ENCODE results near the gene BOC. TPM values are rescaled to one million over a fixed set of nuclear protein-coding genes. Genes with fewer than 3 reads are reported as not detected.

Gene BOC
- total and polyA plus RNA-seq, 12 donors = 2.1 to 13.9 (median 4.9) TPM

DNA sequence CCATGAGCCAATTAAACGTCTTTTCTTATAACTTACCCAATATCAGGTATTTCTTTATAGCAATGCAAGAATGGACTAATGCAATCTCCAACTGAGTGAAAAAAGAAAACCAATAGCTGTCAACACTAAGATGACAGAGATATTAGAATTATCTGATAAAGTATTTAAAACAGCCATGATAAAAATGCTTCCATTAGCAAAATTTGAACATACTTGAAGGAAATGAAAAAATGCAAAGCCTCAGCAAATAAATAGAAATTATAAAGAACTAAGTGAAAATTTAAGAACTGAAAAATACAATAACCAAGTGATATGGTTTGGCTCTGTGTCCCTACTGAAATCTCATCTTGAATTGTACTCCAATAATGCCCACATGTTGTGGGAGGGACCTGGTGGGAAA, 99.6 kb downstream of the BOC start:
- TF ChIP-seq, protein P1, sequence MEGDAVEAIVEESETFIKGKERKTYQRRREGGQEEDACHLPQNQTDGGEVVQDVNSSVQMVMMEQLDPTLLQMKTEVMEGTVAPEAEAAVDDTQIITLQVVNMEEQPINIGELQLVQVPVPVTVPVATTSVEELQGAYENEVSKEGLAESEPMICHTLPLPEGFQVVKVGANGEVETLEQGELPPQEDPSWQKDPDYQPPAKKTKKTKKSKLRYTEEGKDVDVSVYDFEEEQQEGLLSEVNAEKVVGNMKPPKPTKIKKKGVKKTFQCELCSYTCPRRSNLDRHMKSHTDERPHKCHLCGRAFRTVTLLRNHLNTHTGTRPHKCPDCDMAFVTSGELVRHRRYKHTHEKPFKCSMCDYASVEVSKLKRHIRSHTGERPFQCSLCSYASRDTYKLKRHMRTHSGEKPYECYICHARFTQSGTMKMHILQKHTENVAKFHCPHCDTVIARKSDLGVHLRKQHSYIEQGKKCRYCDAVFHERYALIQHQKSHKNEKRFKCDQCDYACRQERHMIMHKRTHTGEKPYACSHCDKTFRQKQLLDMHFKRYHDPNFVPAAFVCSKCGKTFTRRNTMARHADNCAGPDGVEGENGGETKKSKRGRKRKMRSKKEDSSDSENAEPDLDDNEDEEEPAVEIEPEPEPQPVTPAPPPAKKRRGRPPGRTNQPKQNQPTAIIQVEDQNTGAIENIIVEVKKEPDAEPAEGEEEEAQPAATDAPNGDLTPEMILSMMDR (IDR thresholded peaks at IDR 0.05) = no peak
- no peak for DNase-seq
- ATAC-seq = no peak
- Histone ChIP-seq H3K9me3 (peaks cover 0 to 25% (median 12%) of the 10 kb centered on the region in 11 donors), H3K27ac (no peak overlapping the region), H3K4me1 (no peaks in the 10 kb centered on the region), H3K36me3 (peaks cover 0 to 45% (median 0%) of the 10 kb centered on the region in 9 donors), H3K27me3 (no peaks in the 10 kb centered on the region), H3K4me3 (no peak overlapping the region)
- WGBS, 2 donors = 94 to 95% methylated on average over 1 of the region's 1 CpG
- intact Hi-C loops (cut with DNase I) = no loop called here

- no peak for DNase-seq
- TF ChIP-seq, protein P1 (IDR thresholded peaks at IDR 0.05) = no peak
- peaks cover 0 to 26% (median 12%) of the 10 kb centered on the region in 11 donors for H3K9me3 ChIP-seq
- no peak for ATAC-seq
- no peaks in the 10 kb centered on the region for H3K27me3 ChIP-seq
- WGBS, 2 donors = 89 to 95% methylated on average over 3 of the region's 3 CpGs
- intact Hi-C loops (cut with DNase I) = no loop called here
- no peak overlapping the region for H3K4me3 ChIP-seq
- no peak overlapping the region for H3K27ac ChIP-seq
- H3K36me3 ChIP-seq = peaks cover 0 to 44% (median 2%) of the 10 kb centered on the region in 9 donors
- no peaks in the 10 kb centered on the region for H3K4me1 ChIP-seq
Measured at GRCh38 chr3:113312416-113312815, 101.1 kb downstream of the BOC start.

DNA sequence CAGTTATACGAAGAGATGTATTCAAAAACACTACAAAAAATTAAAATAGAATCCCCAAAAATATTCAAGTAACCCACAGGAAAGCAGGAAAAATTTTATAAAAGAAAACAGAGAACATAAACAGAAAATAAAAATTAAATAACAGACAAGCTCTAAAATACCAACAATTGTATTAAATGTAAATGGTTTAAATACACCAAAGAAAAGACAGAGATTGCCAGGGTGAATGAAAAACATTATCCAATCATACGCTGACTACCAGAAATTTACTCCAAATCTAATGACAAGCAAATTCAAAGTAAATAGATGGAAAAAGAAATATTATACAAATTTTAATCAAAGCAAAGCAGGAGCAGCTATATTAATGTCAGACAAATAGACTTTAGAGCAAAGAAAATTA, 103.6 kb downstream of the BOC start:
- H3K4me3 ChIP-seq = no peak overlapping the region
- H3K4me1 ChIP-seq = no peaks in the 10 kb centered on the region
- intact Hi-C loops (cut with DNase I) = no loop called here
- no peak overlapping the region for H3K27ac ChIP-seq
- DNase-seq (no peak), ATAC-seq (no peak)
- no peaks in the 10 kb centered on the region for H3K27me3 ChIP-seq
- WGBS, 2 donors = 97 to 99% methylated on average over 2 of the region's 2 CpGs
- peaks cover 0 to 26% (median 12%) of the 10 kb centered on the region in 11 donors for H3K9me3 ChIP-seq
- TF ChIP-seq, protein P1 (IDR thresholded peaks at IDR 0.05) = no peak
- peaks cover 0 to 32% (median 4%) of the 10 kb centered on the region in 9 donors for H3K36me3 ChIP-seq

- Histone ChIP-seq H3K4me1 (peaks cover 0 to 5% (median 0%) of the 10 kb centered on the region in 9 donors), H3K36me3 (peaks cover 0 to 14% (median 0%) of the 10 kb centered on the region in 9 donors), H3K9me3 (peaks cover 0 to 6% (median 0%) of the 10 kb centered on the region in 11 donors), H3K27me3 (no peaks in the 10 kb centered on the region), H3K27ac (no peak overlapping the region), H3K4me3 (no peak overlapping the region)
- intact Hi-C loops (cut with DNase I) = no loop called here
- WGBS, 2 donors = 59 to 64% methylated on average over 2 of the region's 2 CpGs
- ATAC-seq = no peak
- TF ChIP-seq, protein P1 (IDR thresholded peaks at IDR 0.05) = no peak
- DNase-seq = no peak
Measured at GRCh38 chr3:113329757-113330156, 118.4 kb downstream of the BOC start.
